NCI-H1694 treated with DMSO at 0.1 percent for 48 hours (cell line): Measurements from ENCODE around the gene ROM1.
"Not testable (repeated sequence)": the region's sequence is repeated elsewhere in the genome, so short reads cannot be mapped to it uniquely, and the experiment has no call there.

Experiments used
- DNase-seq: peaks from one replicate; lab custom pipeline; 2025; lab: John Stamatoyannopoulos, UW

ROM1 gene, protein sequence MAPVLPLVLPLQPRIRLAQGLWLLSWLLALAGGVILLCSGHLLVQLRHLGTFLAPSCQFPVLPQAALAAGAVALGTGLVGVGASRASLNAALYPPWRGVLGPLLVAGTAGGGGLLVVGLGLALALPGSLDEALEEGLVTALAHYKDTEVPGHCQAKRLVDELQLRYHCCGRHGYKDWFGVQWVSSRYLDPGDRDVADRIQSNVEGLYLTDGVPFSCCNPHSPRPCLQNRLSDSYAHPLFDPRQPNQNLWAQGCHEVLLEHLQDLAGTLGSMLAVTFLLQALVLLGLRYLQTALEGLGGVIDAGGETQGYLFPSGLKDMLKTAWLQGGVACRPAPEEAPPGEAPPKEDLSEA

DNA sequence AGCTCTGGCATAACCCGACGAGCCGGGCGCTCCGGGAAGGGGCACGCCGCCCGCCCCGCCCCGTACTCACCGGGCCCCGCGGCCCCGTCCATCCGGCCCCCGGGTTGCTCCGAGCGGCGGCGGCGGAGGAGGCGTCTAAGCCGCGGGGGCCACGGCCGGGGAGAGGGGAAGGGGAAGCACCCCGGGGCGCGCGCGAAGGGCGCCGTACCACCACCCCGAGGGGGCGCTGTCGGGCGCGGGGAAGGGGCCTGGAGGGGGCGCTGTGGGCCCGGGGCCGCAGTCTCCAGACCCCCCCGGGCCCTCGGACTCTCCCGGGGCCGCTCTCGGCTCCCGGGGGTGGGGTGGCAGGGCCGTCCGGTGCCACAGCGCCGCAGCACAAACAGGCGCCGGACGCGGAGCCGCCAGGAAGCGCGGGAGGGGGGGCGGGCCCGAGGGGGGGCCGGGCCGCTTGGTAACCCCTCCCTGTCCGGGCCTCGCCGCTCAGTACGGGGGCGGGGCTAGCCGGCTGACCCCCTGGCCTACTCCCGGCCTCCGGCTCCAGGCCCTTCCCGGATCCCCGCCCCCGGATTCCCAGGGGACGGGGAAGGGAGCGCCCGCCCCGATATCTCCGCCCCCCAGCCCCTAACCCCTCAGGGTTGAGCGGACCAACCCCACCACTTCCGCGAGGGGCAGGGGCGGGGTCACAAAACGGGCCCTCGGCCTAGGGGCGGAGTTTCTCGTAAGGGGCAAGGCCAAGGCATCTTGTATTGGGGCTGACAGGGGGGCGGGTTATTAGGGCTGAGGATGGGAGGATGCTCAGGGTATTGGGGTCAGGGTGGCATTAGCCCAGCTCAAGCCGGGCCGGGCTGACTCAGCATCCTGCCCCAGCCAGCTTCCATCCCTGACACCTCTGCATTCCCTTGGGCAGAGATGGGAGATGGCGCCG lies at the start of gene ROM1, which contains the start of gene EML3:
Gene ROM1, plus strand, starts transcription at position 892 of the 925 bp plus-strand sequence. Its CDS starts 25 bp downstream, at position 917.
Gene EML3, minus strand, starts transcription at position 410 of the 925 bp plus-strand sequence. Its CDS starts 318 bp downstream, at position 92.
- DNase-seq = peak; percentile 43

DNA sequence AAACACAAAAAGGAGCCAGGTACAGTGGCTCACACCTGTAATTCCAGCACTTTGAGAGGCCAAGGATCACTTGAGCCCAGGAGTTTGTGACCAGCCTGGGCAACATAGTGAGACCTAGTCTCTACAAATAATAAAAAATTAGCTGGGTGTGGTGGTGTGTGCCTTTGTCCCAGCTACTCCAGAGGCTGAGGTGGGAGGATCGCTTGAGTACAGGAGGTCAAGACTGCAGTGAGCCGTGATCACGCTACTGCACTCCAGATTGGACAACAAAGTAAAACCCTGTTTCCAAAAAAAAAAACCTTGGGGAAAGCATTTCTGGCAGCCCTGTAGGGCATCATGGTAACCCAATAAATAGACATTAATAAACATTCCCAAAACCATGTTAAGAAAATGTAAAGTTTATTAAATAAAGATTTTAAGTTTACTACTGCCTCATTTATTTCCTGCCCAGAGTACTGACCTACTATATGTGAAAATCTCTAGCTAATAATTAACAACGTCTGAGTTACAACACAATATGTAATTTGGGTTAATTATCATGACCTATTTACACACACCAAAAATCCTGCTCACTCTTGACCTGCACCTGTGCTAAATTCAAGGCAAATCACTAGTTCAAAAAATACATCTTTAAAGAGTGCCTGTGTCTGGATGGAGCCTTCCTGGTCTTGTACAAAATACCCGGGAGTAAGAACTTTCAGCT lies 47.8 kb upstream of the ROM1 start:
- no peak for DNase-seq

DNA sequence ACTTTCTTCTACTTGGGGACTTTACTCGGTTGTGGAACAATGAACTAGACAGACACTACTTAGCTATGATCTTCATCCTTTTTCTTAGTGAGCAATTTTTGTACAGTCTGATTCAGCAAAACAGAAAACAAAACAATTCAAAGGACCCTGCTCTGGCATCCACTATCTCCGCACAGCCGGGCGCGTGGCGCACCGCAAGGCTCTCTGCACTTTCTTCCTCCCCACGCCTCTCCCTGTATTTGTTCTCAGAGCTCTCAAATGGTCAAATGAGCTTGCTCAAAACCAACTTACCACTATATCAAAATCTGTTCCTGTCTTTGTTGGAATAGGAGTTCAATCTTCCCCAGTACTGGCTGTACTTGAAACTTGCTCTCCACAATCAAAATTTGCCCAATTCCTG lies 46.8 kb upstream of the ROM1 start:
- no peak for DNase-seq

DNA sequence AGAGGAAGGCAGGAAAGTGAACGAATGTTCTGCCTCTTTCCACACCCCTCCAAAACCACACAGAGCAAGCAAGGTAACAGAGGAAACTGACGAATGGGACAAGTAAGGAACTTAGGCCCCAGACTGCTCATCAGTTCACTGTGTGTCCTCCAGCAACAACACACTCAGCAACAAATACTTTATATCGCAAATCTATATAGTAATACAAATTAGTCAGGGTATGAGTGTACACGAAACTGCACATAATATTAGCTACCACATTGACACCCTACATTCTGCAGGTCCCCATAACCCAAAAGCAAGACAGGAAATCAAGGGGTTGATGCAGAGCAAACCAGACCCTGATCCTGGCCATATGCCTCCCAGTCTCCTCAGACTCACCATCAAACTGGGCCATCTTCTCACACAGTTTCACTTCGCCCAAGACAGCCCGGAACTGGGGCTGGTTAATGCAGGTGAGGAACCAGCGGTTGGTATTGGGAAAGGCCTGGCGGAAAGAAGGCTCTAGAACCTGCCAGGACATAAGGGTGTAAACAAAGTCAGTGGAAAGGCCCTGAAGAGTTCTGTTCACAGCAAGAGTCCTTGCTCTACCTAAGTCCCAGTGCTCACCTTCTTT lies 45.9 kb upstream of the ROM1 start:
- DNase-seq = no peak

DNA sequence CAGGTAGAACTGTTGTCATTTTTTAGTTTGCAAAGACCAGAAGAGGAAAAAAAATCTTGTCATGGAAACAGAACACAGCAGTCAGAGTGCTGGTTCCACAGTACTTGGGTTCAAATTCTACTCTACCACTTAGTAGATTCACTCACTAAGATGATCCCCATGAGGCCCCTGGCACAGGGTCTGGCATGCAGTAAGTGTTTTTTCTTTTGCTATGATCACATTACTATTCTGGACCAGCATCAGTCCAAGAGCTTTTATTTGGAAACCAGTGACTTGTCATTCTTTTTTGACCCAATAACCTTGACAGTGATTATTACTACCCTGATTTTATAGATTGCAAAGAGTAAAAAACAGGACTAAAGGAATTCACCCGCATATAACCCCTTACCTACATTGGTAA lies 43.4 kb upstream of the ROM1 start:
- DNase-seq = no peak

DNA sequence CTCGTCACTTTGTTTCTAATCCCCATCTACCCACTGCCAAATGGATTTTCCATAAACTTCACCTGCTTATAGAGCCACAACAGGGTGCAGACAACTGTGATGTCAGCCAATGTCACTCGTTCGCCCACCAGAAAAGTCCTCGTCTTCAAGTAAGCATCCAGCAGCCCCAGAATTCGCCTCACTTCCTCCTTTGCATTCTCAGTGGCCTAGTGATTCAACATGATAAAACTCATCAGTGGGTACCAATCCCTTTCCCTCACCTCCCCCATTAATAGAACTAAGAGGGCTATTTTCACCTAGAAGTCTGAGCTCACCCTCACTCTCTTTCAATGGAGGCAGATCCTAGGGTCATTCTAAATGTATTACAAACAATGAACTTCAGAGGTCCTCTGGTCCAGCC lies 42.2 kb upstream of the ROM1 start:
- DNase-seq = not testable (repeated sequence)

DNA sequence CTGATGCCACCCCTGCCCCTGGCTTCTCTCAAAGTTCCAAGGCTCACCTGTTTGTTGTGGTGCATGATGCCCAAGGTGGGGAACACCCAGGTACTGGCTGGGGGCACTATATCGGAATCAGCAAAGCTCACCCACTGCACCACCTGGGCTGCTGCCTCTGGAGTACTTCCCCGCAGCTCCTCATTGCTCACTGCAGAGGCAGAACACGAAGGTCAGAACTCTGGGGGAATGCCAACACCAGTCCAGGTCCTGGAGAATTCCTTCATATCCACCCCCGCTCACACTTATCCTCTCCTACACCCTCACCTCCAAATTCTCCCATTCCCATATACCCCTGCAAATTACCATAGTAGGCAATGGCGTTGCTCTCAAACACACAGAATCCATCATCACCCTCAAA lies 41.6 kb upstream of the ROM1 start:
- not testable (repeated sequence) for DNase-seq

DNA sequence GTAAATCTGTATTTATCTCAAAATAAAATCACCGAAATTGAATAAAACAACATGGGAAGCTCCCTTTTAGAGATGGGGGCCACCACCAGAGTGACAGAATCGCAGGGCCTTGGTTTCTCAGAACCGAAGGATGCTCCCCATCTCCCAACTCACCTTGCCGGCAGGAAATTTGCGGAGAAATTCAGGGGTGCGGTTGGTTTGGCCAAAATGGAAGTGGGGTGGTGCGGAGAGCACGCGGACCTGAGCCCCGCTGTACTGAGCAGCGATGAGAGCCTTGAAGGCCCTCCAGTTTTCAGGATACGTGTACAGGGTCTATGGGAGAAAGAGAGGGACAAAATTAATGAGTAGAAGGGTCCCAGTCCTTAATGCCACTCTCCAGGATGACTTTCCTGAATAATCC lies 40.6 kb upstream of the ROM1 start:
- DNase-seq = no peak

DNA sequence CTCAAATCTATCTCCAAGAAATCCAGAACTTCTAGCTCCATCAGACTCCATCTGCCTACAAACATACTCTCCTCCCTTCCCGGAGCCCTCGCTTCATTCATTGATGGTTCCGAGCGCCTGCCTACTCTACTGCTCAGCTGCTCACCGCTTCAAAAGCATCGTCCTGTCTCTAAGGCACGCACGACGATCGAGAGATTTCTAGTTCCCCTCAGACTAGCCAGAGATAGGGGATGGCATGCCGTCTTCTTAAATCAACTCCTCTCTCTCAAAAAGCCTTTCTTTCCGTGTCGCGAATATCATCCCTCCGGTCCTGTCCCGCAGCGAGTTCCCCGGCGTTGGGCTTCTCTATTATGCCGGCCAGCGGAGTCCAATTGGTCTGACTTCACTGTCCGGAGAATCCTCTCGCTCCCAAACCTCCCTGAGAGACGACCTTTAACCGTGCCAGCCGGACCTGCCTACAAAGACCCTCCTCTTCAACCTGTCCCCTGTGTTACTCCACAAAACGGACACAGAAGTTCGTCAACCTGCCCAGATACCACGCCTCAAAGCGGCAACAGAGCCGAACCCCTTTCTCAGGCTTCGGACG lies 40.0 kb upstream of the ROM1 start:
- no peak for DNase-seq

DNA sequence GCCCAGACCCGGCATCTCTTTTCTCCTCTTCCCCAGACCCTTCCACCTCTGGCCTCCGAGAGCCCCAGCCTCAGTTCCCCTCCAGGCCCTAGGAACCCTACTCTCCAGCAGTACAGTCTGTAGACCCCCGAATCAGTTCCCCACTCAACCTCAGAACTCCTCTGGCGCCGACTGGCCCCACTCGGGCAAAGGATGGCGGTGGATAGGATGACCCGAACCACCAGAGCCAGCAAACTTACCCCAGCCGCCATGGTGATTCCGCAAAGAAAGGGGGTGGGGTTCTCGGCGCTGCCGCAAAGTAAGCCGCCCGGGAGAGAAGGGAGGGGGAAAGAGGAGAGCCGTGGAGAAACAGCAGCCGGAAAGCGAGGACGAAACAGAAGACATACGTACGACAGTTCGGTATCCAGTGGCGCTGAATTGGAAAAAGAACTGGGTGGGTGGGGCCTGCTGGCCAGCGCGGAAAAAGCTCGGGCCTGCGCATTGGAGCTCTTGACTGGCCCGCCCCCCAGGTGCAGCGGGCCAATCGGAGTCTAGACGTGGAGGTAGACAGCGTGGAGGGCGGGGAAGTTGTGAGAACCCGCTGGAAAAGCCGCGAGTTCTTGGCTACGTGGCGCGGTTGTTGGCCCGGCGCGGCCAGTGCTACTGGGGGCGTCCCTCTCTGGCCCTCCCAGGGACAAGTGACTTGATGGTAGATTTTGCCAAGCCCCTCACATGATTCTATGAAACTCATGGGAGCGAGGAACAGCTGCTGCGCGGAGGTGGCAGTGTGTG lies 39.3 kb upstream of the ROM1 start, which contains the start of gene EEF1G:
Gene EEF1G, minus strand, starts transcription at position 300 of the 771 bp plus-strand sequence. Its CDS starts 49 bp downstream, at position 251.
- peak; percentile 98 for DNase-seq

DNA sequence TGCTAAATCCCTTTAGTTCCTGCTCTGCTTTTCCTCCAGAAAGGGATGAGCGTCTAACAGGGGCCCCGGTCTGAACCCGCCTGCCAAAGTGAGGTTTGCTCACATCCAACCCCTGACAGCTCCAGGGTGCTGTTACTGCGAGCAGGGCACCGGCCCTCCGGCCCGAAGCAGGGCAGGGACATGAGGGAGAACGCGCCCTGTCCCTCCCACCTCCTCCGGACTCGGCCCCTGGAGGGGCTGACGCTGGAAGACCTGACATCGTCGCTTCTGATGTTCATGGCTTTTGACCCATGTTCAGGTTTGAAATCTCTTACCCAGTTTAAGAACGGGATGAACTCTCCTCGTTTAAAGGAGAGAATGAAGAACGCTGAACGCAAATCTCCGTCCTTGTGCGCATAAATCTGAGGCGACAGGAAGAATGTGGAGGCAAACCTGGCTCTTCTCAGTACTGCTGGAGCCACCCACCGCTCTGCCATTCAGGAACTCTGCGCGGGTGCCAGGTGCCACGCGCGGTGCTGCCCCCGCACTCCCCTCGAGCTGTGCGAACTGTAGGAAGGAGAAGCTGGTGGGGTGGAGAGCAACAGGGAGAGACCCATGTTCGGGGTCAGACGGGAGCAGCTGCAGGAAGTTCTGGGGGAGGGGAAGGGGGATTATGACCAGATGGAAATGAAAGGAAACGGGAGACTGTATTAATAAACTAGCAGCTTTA lies 38.5 kb upstream of the ROM1 start:
- no peak for DNase-seq

DNA sequence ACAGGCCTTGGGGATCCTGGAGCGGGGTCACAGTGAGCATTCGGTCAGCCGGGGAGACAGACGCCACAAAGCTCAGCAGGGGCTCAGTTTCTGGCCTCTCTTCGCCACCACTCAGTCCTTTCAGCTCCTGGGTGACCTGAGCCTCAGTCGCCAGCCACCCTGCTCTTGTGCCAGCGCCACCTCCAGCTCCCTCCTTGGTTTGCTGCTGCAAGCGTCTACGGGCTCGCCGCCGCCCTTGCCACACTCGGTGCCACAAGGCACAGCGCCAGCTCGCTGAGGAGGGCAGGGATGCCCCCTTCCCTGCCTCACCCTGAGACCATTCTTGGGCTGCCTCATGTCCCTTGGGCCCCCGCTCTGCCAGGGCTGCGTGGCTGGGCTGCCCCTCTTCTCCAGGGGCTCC lies 37.9 kb upstream of the ROM1 start:
- DNase-seq = no peak

DNA sequence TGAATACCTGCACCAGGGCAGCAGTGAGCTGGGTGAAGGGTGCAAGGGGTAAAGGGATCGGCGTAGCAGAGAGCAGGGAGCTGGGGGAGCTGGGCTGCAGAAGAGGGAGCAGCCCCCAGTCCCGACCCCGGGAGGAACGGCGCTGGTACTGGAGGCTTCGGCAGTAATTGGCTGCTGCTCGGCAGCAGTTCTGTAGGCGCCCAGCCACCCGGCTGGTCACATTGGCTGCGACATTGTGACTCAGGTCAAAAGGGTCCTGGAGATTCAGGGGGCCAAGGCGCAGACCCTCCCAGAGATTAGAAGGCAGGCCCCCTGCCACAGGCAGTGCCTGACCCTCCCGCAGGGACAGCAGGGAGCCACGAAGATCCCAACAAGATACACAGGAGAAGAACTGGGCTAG lies 37.2 kb upstream of the ROM1 start:
- DNase-seq = no peak

DNA sequence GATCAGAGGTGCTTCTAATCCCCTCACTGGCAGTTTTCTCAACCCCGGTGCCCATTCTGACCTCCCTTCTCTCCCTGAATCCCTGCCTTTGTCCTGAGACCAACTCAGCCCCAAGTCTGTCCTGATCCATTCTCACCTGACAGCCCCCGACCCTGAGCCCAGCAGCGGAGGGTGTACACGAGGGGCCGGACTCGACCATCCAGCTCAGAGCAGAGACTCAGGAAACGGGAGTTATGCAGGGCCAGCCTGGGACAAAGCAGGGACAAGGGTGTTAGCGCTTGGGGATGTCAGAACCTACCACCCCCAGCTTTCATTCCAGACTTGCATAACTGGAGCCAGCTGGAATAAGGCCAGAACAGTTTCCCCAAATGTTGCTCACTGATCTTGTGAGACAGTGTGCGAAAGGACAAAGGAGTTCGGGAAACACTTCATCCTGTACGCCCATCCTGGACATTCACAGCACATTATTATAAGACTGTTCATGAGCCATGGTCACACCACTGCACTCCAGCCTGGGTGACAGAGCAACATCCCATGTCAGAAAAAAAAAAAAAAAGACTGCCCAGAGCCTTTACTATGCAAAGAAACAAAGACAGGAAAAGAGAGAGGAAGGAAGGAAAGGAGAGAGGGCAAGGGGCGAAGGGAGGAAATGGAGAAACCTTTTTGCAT lies 35.9 kb upstream of the ROM1 start:
- DNase-seq = no peak

DNA sequence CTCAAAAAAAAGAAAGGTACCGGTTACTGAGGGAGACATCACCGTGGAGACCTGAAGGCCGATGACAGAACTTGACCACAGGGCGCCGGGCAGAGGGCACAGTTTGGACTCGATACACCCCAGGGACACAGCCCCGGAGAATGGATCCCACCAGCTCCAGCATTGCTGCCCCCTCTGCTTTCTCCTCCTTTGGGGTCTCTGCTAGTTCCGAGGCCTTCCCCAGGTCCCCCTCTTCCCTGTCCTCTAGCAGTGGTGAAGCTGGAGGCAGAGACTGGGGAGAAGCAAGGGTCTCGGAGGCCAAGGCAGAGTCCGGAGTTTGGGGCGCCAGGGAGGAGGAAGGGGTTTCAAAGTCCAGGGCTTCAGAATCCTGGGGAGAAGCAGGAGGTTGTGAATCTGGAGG lies 34.5 kb upstream of the ROM1 start:
- DNase-seq = no peak

DNA sequence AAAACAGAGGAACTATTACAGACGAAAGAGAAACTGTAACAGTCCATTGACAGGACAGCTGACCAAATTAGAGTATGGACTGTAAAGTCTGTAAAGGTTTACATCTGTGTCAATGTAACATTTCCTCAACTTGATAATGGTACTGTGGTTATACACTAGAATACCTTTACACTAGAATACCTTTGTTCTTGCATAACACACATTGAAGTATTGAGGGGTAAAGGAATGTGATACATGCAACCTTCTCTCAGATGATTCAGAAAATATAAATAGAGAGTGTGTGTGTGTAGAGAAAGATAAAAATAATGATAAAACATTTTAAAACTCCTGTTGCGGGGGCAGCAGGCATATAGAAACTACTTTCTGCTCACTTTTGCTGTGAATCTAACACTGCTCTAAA lies 33.8 kb upstream of the ROM1 start:
- DNase-seq = no peak

DNA sequence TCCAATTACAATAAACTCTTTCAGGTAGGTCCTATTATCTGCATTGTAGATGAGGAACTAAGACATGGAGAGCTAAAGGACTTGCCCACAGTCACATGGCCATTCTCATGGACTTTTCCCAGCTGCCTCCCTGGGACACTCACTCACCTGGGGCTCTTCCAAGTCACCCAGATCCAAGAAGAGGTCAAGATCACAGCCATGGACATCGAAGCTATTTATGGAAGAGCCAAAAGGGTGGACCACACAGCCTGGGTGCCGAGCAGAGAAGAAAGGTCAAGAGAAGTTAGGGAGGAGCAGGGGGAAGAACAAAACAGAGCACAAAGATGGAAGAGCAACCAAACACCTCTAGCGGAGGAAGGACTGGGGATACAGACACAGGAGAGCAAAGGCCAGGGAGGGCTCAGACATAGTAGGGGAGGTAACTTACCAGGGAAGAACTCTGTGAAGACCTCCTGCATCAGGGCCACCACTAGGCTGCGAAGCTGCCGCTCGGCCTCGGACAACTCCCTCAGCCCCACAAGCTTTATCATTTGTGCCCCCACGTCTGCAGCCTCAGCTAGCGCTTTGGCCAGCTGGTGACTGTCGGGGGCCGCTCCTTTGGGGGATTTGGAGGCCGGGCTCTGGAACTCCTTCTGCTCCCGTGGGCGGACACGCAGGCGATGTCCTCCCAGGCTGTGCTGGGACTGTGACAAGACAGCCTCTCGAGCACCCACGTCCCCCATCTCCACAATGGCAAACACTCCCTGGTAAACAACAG lies 31.9 kb upstream of the ROM1 start:
- DNase-seq = no peak

DNA sequence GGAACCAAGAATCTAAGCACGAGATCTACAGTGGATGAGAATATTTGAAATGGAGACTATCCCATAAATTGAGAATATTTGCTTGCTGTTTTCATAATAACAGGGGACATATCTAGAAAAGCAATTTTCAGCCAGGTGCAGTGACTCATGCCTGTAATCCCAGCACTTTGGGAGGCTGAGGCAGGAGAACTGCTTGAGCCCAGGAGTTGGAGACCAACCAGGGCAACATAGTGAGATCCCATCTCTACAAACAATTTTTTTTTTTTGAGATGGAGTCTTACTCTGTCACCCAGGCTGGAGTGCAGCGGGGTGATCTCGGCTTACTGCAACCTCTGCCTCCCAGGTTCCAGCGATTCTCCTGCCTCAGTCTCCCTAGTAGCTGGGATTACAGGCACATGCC lies 31.3 kb upstream of the ROM1 start:
- DNase-seq = not testable (repeated sequence)

DNA sequence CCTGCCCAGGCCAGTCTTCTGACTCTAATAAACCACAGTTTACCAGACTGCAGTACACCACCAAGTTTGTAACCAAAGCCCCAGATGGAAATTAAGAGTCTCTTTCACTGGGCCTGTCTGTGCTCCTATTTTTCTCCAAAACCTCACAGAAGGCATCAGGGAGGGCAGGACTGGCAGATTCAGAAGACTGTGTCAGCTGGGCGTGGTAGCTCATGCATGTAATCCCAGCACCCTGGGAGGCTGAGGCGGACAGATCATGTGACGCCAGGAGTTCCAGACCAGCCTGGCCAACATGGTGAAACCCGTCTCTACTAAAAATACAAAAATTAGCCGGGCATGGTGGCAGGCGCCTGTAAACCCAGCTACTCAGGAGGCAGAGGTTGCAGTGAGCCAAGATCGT lies 27.7 kb upstream of the ROM1 start:
- not testable (repeated sequence) for DNase-seq
